Measurements from ENCODE around the gene MREG. TPM values are rescaled to one million over a fixed set of nuclear protein-coding genes. Genes with fewer than 3 reads are reported as not detected.
A peak's percentile ranks its signal among the peaks of the same experiment; 100 is the strongest.

Gene MREG
- total and polyA plus RNA-seq, 4 donors: 0.87 to 3.1 (median 2.7) TPM

DNA sequence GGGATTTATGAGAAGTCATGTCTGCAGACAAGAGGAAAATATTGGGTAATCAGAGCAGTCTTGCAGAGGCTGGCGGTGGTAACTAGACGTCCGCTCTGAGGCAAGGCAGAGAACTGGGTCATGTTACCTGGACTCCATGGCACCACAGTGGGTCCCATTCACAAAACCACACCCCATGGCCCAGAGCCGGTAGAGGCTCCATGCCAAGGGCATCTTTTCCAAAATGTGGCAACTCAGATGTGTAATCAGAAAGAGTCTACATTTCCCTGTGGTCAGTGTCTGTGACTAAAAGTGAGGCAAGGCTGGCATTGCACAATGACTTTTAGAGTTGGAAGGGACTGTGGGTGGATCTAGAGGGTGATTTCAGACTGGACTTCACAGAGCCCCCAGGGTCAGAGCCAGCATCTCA is 113.1 kb downstream of the MREG start:
- TF ChIP-seq GABPA (IDR thresholded peaks at IDR 0.05 in 1 of 2, conservative IDR thresholded peaks at IDR 0.05 in 1 of 2): peak in 1 of 2 donors; percentile 42
- TF ChIP-seq, protein P1, sequence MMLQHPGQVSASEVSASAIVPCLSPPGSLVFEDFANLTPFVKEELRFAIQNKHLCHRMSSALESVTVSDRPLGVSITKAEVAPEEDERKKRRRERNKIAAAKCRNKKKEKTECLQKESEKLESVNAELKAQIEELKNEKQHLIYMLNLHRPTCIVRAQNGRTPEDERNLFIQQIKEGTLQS (IDR thresholded peaks at IDR 0.05): peak; percentile 88
- peak; percentile 72 to 91 for TF ChIP-seq JUND (IDR thresholded peaks at IDR 0.05)
- peak; percentile 55 for TF ChIP-seq HNF4G (IDR thresholded peaks at IDR 0.05)
- peak; percentile 81 to 90 for TF ChIP-seq HNF4A (conservative IDR thresholded peaks at IDR 0.05)
- TF ChIP-seq, protein P2, sequence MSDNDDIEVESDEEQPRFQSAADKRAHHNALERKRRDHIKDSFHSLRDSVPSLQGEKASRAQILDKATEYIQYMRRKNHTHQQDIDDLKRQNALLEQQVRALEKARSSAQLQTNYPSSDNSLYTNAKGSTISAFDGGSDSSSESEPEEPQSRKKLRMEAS (IDR thresholded peaks at IDR 0.05): peak; percentile 86
- peak; percentile 89 to 97 for TF ChIP-seq RXRA (IDR thresholded peaks at IDR 0.05)
- peak; percentile 65 to 68 for TF ChIP-seq RAD21 (IDR thresholded peaks at IDR 0.05)
- peak; percentile 75 for TF ChIP-seq SP1 (IDR thresholded peaks at IDR 0.05)
- TF ChIP-seq, protein P3, sequence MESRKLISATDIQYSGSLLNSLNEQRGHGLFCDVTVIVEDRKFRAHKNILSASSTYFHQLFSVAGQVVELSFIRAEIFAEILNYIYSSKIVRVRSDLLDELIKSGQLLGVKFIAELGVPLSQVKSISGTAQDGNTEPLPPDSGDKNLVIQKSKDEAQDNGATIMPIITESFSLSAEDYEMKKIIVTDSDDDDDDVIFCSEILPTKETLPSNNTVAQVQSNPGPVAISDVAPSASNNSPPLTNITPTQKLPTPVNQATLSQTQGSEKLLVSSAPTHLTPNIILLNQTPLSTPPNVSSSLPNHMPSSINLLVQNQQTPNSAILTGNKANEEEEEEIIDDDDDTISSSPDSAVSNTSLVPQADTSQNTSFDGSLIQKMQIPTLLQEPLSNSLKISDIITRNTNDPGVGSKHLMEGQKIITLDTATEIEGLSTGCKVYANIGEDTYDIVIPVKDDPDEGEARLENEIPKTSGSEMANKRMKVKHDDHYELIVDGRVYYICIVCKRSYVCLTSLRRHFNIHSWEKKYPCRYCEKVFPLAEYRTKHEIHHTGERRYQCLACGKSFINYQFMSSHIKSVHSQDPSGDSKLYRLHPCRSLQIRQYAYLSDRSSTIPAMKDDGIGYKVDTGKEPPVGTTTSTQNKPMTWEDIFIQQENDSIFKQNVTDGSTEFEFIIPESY (IDR thresholded peaks at IDR 0.05): peak; percentile 89
- TF ChIP-seq, protein P4, sequence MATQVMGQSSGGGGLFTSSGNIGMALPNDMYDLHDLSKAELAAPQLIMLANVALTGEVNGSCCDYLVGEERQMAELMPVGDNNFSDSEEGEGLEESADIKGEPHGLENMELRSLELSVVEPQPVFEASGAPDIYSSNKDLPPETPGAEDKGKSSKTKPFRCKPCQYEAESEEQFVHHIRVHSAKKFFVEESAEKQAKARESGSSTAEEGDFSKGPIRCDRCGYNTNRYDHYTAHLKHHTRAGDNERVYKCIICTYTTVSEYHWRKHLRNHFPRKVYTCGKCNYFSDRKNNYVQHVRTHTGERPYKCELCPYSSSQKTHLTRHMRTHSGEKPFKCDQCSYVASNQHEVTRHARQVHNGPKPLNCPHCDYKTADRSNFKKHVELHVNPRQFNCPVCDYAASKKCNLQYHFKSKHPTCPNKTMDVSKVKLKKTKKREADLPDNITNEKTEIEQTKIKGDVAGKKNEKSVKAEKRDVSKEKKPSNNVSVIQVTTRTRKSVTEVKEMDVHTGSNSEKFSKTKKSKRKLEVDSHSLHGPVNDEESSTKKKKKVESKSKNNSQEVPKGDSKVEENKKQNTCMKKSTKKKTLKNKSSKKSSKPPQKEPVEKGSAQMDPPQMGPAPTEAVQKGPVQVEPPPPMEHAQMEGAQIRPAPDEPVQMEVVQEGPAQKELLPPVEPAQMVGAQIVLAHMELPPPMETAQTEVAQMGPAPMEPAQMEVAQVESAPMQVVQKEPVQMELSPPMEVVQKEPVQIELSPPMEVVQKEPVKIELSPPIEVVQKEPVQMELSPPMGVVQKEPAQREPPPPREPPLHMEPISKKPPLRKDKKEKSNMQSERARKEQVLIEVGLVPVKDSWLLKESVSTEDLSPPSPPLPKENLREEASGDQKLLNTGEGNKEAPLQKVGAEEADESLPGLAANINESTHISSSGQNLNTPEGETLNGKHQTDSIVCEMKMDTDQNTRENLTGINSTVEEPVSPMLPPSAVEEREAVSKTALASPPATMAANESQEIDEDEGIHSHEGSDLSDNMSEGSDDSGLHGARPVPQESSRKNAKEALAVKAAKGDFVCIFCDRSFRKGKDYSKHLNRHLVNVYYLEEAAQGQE (IDR thresholded peaks at IDR 0.05): peak; percentile 86
- no peak for TF ChIP-seq TAF1 (conservative IDR thresholded peaks at IDR 0.05)
- peak; percentile 90 for TF ChIP-seq YY1 (IDR thresholded peaks at IDR 0.05)
- TF ChIP-seq, protein P5, sequence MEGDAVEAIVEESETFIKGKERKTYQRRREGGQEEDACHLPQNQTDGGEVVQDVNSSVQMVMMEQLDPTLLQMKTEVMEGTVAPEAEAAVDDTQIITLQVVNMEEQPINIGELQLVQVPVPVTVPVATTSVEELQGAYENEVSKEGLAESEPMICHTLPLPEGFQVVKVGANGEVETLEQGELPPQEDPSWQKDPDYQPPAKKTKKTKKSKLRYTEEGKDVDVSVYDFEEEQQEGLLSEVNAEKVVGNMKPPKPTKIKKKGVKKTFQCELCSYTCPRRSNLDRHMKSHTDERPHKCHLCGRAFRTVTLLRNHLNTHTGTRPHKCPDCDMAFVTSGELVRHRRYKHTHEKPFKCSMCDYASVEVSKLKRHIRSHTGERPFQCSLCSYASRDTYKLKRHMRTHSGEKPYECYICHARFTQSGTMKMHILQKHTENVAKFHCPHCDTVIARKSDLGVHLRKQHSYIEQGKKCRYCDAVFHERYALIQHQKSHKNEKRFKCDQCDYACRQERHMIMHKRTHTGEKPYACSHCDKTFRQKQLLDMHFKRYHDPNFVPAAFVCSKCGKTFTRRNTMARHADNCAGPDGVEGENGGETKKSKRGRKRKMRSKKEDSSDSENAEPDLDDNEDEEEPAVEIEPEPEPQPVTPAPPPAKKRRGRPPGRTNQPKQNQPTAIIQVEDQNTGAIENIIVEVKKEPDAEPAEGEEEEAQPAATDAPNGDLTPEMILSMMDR (IDR thresholded peaks at IDR 0.05; ENCODE audit: low read depth, low read length, missing input control): no peak
- peak in 1 of 2 donors; percentile 84 for TF ChIP-seq EGR1 (IDR thresholded peaks at IDR 0.05; ENCODE audit: low read depth in 2 of 2)
- TF ChIP-seq FOXA2 (IDR thresholded peaks at IDR 0.05): peak; percentile 76
- no peak for TF ChIP-seq NR2F2 (IDR thresholded peaks at IDR 0.05)
- peak; percentile 79 for TF ChIP-seq FOXA1 (IDR thresholded peaks at IDR 0.05)
- no peak for DNase-seq (ENCODE audit: low spot score)
- WGBS: 31% methylated on average over 4 of the region's 4 CpGs
- Histone ChIP-seq H3K36me3 (ENCODE audit: control insufficient read depth in 4 of 4, insufficient read depth in 3 of 4, low read depth in 1 of 4, low read length in 3 of 4) (no peaks in the 10 kb centered on the region), H3K9me3 (ENCODE audit: control insufficient read depth in 4 of 4, low read length in 3 of 4) (no peaks in the 10 kb centered on the region), H3K4me3 (ENCODE audit: low read depth in 1 of 3, low read length in 3 of 3) (no peak overlapping the region), H3K27me3 (ENCODE audit: control insufficient read depth in 4 of 4, insufficient read depth in 4 of 4, low read length in 3 of 4) (no peaks in the 10 kb centered on the region), H3K4me1 (ENCODE audit: control insufficient read depth in 4 of 4, insufficient read depth in 4 of 4, low read length in 3 of 4) (peaks cover 8 to 26% (median 16%) of the 10 kb centered on the region in 4 donors), H3K27ac (ENCODE audit: low read depth in 1 of 2, low read length in 2 of 2) (peak overlapping the region; percentile 25 to 79), H3K9ac (ENCODE audit: low read depth in 1 of 2, low read length in 2 of 2) (no peak overlapping the region)

All from liver (tissue), 9 donors.